ENCODE measurements around the gene PIGR.
A peak's percentile ranks its signal among the peaks of the same experiment; 100 is the strongest.

The PIGR gene

DNA sequence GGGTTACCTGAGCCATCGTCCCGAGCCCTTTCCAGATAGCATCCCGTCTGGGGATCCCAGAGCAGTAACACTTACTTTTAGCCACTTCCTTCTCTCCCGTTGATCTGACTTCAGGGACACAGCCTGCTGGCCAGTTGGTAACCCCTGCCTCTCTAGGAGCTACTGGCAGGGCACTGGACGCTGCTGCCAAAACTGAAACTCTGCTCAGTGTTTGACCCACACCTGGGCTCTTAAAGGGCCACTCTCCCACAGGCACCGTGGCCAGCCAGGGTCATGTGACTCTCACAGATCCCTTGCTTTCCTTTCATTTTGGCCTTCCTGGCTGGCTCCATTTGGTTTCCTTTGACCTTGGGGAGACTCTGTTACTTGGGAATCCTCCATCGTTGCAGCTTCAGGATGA is at the start of gene PIGR:
TSS of gene PIGR (minus strand) at position 206 of the 400 bp plus-strand sequence. CDS start 5,935 bp downstream, outside the sequence.
- DNase-seq (ENCODE audit: low read depth in 2 of 2): no peak

GRCh38 chr1:206992790-206993189 is 46.5 kb upstream of the PIGR start:
- no peak for DNase-seq (ENCODE audit: low read depth in 2 of 2)

- no peak for DNase-seq (ENCODE audit: low read depth in 2 of 2)
These were observed 41.6 kb upstream of the PIGR start for GRCh38 chr1:206987873-206988272.

DNA sequence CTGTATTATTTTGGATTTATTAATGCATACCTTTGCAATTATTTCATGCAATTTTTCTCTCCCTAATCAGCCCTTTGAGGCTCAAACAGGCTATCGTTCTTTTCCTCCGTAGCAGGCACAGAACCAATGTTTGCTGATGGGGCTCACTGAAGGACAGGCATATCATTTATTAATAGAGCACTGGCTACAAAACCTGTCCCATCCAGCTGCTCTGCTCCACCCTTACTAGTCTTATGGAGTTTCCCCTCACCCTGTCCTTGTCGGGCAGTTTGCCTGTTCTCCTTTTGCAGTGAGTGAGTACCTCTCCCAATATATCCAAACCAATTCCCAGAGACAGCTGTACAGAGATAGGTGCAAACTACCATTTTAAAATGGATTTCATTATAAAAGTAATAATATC is 40.6 kb upstream of the PIGR start:
- DNase-seq (ENCODE audit: low read depth in 2 of 2): no peak

- no peak for DNase-seq (ENCODE audit: low read depth in 2 of 2)
These were observed 40.1 kb upstream of the PIGR start for GRCh38 chr1:206986402-206986801.

DNA sequence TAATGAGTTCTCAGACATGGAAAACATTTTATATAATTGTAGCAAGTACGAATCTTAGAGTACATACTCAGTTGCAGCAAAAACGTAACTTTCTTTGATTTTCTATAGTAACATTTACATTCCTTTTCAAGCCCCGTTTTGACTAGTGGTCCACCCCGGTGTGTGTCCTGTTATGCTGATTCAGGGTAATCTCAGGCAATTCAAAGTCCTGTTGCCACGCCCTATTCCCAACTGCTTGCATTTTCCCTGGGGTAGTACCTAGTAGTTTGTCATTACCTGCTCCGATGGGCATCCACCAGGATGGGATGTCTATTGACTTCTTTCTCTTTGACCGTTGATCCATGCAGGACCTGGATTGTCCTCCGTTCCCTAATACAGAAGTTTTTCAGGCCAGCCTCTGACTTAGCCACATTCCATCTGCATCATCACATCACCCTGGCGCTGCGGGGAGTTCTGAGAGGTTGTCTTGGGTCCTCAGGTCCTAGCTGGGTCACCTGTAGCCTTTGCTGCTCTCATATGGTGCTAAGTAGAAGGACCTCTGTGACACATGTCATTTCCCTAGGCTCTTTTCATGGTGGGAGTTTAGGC is 39.0 kb upstream of the PIGR start:
- DNase-seq (ENCODE audit: low read depth in 2 of 2): no peak

GRCh38 chr1:206982216-206982615 is 36.0 kb upstream of the PIGR start:
- peak; percentile 24 to 34 for DNase-seq (ENCODE audit: low read depth in 2 of 2)

- no peak for DNase-seq (ENCODE audit: low read depth in 2 of 2)
These were observed 33.2 kb upstream of the PIGR start for GRCh38 chr1:206979379-206980043.

- DNase-seq (ENCODE audit: low read depth in 2 of 2): no peak
These were observed 32.0 kb upstream of the PIGR start for GRCh38 chr1:206978259-206978658.

GRCh38 chr1:206975306-206975705 is 29.0 kb upstream of the PIGR start:
- no peak for DNase-seq (ENCODE audit: low read depth in 2 of 2)

- no peak for DNase-seq (ENCODE audit: low read depth in 2 of 2)
These were observed 27.9 kb upstream of the PIGR start for GRCh38 chr1:206974140-206974539.

- DNase-seq (ENCODE audit: low read depth in 2 of 2): no peak
These were observed 26.5 kb upstream of the PIGR start for GRCh38 chr1:206972728-206973127.

GRCh38 chr1:206971029-206971655 is 24.9 kb upstream of the PIGR start:
- DNase-seq (ENCODE audit: low read depth in 2 of 2): no peak

DNA sequence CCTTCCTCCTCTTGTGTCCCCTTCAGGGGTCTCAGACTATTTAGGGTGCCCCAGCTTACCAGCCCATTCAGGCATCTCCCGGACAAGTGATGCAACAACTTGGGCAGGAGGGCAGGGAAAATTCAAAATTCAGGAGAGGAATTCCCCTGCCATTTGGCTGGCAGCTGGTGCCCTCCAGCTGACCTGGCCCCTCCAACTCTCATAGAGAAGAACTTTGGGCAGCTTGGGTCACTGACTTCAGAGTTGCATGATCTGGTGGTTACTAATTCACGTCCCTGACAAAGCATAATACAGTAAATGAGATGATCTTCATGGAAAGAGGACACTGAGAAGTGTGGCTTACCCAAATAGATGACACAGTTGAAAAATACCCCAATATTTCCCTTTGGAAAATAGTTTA is 24.2 kb upstream of the PIGR start, which contains the start of gene FCAMR:
TSS of gene FCAMR (minus strand) at position 15 of the 400 bp plus-strand sequence. CDS start 335 bp downstream, outside the sequence.
- DNase-seq (ENCODE audit: low read depth in 2 of 2): no peak

DNA sequence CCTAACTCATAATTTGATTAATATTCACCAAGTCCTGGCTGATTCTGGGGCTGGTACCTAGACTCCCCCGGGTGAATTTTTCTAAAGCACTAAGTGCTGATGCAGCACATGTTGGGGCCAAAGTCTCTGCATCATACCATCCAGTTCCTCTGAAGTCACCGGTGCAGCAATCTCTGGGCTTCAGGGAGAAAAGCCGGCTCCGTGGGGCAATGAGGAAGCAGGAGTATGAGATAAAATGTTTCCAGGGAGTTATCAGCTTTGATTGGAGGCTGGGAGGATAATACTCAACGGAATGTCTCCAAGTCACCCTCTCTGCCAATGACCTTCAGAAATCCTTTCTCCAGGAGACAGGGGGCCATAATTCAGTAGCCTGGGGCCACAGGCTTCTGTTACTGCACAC is 22.8 kb upstream of the PIGR start:
- DNase-seq (ENCODE audit: low read depth in 2 of 2): no peak

GRCh38 chr1:206967096-206967849 is 21.0 kb upstream of the PIGR start:
- DNase-seq (ENCODE audit: low read depth in 2 of 2): no peak

DNA sequence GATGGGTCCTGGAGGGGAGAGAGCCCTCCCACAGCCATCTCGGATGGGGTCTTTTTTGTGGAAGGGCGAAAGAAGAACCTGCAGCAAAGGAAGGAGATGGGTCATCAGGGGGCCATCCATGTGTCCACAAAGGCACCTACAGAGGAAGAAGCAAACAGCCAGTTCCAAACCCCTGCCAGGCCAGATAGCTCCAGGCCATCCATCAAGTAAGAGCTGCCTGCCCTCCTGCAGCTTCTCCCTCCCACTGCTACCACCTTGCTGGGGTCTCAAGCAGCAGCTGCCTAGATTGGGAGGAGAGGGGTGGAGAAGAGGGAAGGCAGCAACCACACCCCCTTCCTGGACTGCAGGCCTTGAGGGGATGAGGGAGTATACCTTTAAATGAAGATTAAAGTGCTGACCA is 19.5 kb upstream of the PIGR start:
- DNase-seq (ENCODE audit: low read depth in 2 of 2): no peak

GRCh38 chr1:206963740-206964139 is 17.5 kb upstream of the PIGR start:
- no peak for DNase-seq (ENCODE audit: low read depth in 2 of 2)

DNA sequence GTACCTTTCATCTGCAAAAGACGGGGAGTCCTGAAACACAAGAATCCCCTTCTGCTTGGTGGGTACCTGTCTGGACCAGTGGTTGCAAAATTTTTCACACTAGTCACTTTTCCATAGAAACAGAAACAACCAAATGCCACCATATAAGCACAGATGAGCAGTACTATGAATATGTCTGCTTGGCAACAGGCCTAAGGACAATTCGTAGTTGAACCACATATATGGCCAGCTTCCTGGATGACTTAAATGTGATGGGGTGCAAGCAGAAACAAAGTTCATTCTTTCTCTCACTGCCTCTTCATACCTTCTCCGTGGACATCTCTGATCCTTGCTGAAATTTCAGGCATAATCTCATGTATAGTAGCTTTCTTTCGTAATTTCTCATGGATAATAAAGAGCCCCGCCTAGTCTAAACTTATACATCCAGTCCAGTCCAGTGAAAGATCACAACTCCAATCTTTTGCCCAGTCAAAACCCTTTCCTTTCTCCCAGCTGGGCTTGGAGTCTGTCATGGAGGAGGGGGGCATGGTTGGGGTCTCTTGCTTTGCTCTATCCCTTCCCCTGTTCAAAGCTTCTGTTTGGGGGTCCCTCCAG is 16.9 kb upstream of the PIGR start:
- no peak for DNase-seq (ENCODE audit: low read depth in 2 of 2)

GRCh38 chr1:206962272-206962671 is 16.0 kb upstream of the PIGR start:
- DNase-seq (ENCODE audit: low read depth in 2 of 2): no peak

- DNase-seq (ENCODE audit: low read depth in 2 of 2): no peak
These were observed 15.4 kb upstream of the PIGR start for GRCh38 chr1:206961668-206962067.
